ENCODE measurements around the gene C1QB. TPM values are rescaled to one million over a fixed set of nuclear protein-coding genes. Genes with fewer than 3 reads are reported as not detected.

The C1QB gene
- total RNA-seq, 1 donor = not detected

DNA sequence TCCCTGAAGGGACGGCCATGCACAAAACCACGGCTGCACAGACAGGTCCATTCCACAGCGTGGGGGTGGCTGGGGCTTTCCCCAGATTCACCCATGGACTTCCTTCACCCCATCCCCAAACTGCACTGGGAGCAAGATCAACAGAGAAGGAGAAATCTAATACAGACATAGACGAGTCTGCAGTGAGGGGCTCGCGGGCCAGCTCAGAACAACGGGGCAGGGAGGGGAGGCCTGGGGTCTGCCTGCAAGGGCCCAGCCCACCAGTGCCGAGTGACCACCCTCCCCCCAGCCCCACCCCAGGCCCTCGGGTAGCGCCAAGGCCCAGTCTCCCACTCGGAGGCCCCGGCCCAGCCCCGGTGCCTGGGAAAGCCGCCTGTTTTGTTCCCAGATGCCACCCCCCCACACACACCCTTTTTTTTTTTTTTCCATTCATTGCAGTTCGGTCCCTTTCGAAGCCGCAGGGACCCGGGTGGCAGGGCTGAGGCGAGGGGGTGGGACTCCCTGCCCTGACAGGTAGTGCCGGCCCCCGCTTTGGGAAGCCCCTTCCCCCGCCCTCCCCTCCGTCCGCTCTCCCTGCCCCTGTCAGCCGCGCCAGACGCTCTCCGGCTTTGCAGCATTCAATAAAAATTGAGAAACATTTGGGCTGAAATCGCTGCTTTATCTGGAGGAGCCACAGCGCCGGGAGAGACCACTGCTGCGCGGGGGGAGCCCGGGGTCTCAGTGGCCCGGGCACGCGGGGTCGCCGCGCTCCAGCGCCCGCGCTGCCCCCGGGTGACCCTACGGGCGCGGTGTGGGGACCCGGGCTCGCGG is 57.1 kb downstream of the C1QB start:
- DNase-seq (ENCODE audit: low read depth) = peak; percentile 76
- peak overlapping the region; percentile 72 for H3K4me3 ChIP-seq (ENCODE audit: low read depth, low read length)

GRCh38 chr1:22710701-22711049 is 57.6 kb downstream of the C1QB start, which contains the start of gene EPHB2:
Gene EPHB2, plus strand, starts transcription at chr1:22710839. Its CDS starts 144 bp downstream, at chr1:22710983.
- peak within 1 kb of the TSS; percentile 72 for H3K4me3 ChIP-seq (ENCODE audit: low read depth, low read length)
- DNase-seq (ENCODE audit: low read depth) = peak; percentile 30
- TF ChIP-seq CTCF (IDR thresholded peaks at IDR 0.05; ENCODE audit: insufficient read depth, low read length) = no peak

More for the DNA sequence above, 57.1 kb downstream of the C1QB start:
- TF ChIP-seq CTCF (IDR thresholded peaks at IDR 0.05; ENCODE audit: insufficient read depth, low read length) = no peak

DNA sequence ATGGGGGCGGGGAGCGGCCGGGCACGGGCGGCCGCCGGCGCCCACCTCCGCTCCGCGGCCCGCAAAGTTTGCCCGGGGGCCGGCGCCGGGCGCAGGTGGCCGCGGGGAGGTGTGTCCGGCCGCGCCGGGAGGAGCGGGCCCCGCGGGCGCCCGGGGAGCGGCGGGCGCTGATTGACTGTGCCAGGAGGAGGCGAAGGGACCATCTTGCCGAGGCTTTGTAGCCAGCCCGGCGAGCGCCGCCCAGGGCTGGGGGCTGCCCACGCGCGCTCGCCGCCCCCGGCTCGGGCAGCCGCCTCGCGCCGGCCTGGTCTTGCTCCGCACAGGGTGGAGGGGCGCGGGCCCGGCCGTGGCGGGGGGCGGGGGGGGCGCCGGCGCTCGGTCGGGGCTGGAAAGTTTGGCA is 58.0 kb downstream of the C1QB start:
- DNase-seq (ENCODE audit: low read depth) = no peak
- no peak for TF ChIP-seq CTCF (IDR thresholded peaks at IDR 0.05; ENCODE audit: insufficient read depth, low read length)
- H3K4me3 ChIP-seq (ENCODE audit: low read depth, low read length) = peak overlapping the region; percentile 72

Small RNA genes lying within 50 kb of the gene (small RNA-seq; reads per million reads assigned to genes)
- gene MIR6127 = not detected

Other genes with a start within 250 kb of the C1QB start
- gene ZBTB40, start 201.4 kb upstream of the C1QB start, total RNA-seq (ENCODE audit: low replicate concordance) = 8.6 and 10.0 TPM in 2 replicates
- gene EPHA8, start 89.7 kb upstream of the C1QB start, total RNA-seq (ENCODE audit: low replicate concordance) = not detected in 2 replicates
- gene C1QA, start 16.6 kb upstream of the C1QB start, total RNA-seq (ENCODE audit: low replicate concordance) = not detected in 2 replicates
- gene C1QC, start 9.6 kb upstream of the C1QB start, total RNA-seq (ENCODE audit: low replicate concordance) = not detected in 2 replicates
- 3.8 and 24.9 TPM in 2 replicates for gene EPHB2, start 57.6 kb downstream of the C1QB start, total RNA-seq (ENCODE audit: low replicate concordance)